HG03066 (cell line): Measurements from ENCODE around the gene DCXR.

ENCODE experiments used
- ATAC-seq: cut with Tn5 transposase; IDR thresholded peaks from one replicate; pipeline ENCODE4 v1.9.1; 2021; ENCODE audit warnings: low read depth; ENCODE audit not compliant: unreplicated experiment

The DCXR gene

DNA sequence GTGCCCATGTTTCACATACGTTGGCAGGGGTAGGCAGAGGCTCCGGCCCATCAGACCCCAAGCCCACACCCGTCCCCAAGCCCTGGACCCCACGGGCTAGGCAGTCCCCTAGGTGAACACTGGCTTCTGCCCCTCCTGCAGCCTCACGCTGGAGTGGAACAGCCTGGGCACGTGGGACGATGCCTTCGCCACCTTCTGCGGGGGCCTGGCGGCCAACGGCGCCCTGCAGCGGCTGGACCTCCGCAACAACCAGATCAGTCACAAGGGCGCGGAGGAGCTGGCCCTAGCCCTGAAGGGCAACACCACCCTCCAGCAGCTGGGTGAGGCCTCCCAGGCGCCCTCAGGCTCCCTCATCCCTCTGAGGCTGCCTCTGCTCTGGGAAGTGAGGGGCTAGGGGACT is 12.6 kb downstream of the DCXR start:
- no peak for ATAC-seq

DNA sequence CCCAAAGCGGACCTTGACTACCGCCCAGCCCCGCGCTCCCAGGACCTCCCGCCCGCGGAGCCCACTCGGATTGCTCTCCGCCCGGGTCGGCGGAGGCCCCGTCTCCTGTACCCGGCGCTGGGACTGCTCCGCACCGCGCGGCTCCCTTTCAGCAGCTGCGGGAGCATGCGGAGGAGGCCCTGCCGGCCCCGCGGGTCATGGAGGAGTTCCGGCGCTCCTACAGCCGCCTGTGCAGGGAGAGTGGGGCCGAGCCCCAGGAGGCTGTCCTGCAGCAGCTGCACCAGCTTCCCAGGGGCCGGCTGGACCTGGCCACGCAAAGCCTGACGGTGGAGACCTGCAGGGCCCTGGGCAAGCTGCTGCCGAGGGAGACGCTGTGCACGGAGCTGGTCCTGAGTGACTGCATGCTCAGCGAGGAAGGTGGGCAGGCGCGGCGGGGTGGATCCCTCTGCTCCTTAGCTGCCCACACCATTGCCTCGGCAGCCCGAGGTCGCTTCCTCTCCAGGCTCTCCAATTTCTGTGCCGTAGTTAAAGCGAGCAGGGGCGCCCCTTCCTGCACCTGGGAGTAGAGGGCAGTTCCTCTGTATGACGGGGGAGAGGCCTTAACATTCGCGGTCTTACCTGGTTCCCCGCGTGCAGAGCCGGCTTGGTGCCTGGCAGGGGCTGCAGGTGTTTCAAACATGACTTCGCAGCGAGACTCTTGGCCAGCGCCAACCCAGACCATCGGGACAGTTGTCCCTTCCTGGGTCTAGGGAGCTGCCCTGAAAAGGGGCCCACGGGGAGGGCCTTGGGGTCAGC is 13.9 kb downstream of the DCXR start:
- no peak for ATAC-seq

DNA sequence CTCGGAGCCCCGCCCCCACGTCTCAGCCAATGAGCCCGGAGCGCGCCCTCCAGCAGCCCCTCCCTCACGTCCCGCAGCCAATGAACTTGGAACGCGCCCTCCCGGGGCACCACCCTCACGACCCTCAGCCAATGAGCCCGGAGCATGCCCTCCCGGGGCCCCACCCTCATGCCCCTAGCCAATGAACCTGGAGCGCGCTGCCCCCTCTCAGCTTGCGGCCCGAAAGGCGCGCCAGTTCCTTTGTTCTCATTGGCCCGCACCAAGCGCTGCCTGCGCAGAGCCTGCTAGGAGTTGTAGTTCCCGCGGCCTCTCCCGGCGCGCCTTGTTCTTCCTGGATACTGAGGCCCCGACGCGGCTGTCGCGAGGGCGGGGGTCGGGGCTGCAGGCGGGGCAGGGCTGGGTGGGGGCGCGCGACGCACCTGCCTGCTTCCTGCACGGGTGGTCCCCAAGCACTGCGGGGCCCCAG is 14.5 kb downstream of the DCXR start, which contains the start of gene LRRC45:
TSS of gene LRRC45 (plus strand) at position 325 of the 466 bp plus-strand sequence. CDS start 339 bp downstream, outside the sequence.
- ATAC-seq, result peak; percentile 85

DNA sequence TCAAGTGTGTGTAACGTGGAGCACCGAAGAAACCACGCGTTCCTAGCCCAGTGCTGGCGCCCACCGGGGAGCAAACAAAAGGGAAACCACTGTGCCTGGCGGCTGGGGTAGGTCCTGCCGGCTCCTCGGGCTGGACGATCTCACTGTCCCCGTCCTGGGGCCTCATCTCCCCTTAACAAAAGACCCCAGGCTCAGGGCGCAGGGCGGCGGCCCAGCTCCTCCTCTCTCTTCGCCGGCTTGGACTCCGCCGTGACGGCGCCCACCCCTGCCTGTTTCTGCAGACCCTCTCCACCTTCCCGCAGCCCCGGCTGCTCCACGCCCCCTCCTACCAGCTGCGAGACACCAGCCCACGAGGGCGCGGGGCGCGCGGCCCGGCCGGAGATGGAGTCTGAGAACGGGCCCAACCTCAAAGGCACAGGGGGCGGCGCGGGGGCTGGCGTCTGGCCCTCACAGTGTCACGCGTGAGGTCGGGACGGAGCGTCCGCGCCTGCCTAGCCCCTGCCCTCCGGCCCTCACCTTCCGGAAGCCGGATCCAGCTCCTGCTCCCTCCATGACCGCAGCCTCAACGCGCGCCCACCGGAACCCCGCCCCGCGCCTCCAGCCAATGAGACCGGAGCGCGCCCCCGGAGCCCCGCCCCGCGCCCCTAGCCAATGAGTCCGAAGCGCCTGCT is 15.1 kb downstream of the DCXR start, which contains the start of gene CENPX:
TSS of gene CENPX (minus strand) at position 569 of the 671 bp plus-strand sequence. CDS start at position 552, 17 bp downstream.
- no peak for ATAC-seq

DNA sequence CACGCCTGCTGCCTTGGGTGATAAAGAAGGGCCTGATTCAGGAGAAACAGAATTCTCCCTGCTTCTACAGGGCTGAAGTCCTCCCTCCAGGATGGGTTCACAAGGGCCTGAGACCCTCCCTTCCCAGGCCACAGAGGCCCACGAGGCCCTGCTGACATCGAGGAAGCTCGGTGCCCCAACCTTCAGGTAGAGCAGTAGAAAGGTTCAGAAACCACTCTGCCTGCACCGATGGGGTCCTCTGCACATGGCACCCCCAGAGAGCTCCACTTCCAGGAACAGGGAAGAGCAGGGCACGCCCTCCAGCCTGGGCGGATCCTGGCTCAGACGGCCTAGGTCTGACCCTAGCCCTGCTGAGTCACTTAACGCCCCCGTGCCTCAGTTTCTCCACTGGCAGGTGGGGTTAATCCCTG is 15.6 kb downstream of the DCXR start:
- no peak for ATAC-seq

DNA sequence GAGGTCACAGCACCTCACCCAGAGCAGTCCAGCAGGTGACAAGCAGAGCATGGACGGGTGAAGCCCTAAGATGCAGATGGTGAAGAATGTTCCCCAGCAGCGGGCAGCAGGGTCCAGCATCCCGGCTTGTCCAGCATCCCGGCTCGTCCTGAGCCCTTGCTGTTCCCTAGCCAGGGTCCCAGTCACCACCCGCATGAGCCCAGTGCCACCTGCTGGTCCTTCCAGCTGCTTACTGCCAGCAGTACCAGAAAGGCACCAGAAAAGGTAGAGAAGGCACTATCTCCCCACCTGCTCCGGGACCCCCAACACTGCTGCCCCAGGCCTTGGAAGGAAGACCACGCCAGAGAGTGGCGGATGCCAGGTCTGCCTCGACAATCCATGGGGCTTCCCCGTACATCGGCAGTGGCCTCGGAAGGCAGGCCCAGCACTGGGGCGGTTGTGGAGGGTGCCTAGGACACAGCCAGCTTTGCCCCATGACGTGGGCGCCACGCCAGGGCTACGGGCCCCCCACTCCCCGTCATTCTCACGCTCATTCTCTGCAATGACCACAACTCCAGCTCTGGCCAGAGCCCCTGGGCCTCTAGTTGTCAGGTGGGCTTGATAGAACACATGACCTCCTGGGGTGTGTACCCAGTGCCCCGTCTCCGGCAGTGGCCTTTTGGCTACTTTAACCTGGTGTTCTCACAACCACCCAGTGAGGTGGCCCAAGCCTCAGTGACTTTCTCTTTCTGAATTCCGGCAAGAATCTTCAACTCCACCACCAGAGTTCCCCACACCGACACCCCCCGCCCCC is 16.2 kb downstream of the DCXR start:
- ATAC-seq, result no peak

DNA sequence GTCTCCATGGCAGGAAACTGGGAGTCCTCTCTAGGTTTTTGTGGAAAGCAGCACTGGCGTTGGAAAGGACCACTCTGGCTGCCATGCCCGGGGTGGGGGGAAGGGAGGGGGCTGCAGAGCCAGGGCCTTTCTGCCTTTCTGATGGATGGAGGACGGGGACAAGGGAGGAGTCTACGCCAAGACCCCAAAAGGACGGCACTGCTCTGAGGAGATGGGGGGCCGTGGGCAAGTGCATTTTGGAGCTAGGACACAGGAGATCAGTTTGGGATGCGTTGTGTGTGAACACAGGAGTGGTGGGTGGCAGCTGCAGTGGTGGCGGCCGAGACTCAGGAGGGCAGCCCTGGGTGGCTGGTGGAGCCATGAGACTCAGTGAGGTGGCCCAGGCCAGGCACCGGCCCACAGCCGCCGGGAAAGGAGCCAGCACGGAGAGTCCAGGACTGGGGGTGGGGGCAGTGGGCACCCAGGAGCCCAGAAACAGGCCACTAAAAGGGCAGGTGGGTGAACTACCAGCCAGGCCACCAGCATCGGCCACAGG is 16.9 kb downstream of the DCXR start:
- no peak for ATAC-seq

DNA sequence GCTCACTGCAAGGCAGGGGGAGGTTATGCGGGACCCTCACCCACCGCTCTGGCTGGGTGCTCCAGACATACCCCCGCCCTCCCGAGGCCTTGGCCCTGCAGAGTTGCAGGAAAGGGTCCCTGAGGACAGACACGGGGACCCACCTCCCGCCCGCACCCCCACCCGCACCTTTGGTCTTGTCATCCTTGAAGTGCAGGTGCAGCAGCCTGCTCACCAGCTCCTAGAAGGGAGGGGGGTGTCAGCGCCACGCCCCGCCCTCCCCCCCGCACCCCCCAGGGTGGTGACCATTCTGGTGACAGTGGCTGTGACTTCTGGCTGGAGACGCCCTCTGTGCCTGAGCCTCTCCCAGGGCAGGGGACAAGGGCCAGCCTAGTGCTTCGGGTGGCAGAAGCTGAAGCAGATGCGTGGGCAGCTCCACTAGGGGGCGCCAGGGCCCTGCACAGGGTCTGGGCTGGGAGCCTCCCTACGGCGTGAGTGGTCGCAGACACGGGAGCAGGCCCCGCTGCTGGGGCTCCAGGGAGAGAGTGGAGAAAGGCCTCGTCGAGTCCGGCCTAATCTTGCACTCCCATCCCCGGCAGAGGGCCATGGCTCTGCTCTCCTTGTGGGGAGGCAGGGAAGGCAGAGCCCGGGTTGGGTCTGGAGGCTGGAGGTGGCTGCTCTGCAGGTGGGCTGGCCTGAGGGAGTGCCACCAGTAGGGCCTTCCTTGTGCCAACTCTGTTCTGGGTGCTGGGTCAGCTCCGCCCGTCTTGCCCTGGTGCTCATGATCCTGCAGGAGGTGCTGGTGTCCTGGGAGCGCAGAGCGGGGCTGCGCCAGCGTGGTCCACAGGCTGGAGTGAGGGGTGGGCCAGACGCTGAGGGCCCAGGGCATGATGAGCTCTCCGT is 17.6 kb downstream of the DCXR start:
- ATAC-seq, result no peak

DNA sequence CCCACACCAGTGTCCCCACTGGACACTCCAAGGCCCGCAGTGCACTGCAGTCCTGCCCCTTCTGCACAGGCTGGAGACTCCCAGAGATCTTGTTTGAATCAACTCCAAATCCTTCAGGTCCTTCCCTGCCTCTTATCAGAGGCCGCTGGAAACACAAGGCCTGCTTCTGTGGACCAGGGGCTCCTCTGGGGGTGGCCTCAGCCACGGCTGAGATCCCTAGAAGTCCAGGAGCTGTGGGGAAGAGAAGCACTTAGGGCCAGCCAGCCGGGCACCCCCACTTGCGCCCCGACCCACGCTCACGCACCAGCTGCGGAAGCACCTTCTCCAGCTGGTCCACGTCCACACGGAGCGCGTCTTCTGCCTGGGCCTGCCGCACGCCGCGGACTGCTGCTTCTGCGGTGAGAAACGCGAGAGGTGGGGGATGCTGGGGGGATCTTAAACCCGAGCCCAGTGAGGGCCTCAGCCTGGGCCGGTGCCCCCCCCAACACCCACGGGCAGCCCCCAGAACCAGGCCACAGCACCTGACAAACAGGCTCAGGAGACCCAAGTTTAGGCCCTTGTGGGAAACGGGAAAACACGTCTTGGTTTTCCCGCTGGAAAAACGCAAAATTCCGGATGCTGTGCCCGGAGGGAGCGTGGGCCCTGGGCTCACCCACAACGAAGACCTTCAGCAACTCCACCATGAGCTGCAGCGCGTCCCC is 18.4 kb downstream of the DCXR start:
- no peak for ATAC-seq

DNA sequence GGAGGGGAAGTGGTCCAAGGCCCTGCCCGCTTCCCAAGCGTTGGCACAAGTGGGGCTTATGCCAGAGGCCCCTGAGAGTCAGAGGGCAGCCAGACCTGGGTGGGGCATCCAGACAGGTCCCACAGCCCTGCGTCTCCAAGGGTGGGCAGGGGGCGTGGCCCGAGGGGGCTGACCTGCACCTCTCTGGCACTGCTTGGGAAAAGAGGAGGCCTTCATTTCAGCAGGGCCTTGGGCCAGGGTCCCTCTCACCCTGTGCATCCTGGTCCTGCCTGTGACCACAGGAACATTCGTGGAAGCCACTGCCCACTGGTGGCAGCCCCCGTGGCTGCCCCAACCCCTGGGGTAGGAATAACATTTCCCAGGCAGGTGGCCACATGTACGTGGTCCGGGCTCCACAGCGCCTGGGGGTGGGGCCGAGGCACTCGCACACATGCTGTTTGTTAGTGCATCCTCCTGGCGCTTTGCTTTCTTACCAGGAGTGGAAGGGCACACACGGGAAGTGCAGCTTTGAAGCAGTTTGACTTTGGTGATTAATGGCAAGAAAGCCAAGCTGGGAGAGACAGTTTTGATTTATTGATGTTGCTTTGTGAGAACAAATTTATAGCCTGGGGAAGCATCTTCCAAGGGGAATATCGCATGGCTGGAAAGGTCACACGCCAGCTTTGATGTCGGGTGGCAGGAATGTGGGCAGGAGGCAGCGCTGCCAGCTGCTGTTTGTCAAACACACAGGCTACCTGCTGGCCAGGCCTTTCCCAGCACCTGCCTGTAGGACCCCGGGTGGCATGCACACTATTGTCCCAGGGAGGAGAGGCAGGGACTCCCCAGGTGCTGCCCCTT is 19.1 kb downstream of the DCXR start:
- ATAC-seq, result no peak

DNA sequence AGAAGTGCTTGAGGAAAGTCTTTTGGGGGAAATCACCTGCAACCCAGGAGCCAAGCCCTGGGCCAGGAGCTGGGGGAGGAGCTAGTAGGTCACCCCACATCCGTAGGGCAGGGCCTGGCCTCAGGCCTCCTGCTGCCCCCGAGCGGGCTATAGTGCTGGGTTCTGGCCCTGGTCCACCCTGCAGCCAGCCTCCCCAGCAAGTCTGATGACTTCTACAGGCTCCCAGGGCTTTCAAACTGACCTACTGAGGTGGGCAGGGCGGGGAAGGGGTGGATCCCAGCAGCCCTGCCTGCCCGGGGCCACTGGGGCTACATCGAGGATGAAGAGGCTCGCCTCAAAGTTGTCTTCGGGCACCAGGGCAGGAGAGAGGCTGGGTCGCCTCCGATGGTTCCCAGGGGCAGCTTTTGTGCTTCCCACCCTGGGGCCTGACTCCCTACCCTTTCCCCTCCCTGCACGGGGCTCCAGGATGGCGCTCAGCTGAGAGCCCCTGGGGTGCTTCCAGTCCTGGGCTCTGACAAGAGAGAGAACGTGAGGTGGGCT is 19.8 kb downstream of the DCXR start:
- ATAC-seq, result no peak

DNA sequence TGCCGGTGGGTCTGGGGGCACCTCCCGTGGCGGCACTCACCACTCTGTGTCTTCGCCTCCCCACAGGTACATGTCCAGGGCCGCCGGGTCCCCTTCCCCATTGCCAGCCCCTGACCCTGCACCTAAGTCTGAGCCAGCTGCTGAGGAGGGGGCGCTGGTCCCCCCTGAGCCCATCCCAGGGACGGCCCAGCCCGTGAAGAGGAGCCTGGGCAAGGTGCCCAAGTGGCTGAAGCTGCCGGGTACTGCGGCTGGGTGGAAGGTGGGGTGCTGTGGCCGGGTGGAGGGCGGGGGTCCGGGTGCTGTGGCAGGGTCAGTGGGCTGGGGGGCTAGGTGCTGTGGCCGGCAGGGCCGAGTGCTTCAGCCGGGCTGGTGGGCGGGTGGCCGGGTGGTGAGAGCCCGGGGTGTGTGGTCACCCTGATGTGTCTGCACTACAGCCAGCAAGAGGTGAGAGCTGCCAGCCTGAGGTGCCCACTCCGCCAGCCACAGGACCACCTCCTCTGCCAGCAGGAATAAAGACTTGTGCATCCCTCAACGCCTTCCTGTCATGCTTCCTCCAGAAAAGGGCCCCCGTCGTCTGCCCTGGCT is 20.5 kb downstream of the DCXR start:
- no peak for ATAC-seq

DNA sequence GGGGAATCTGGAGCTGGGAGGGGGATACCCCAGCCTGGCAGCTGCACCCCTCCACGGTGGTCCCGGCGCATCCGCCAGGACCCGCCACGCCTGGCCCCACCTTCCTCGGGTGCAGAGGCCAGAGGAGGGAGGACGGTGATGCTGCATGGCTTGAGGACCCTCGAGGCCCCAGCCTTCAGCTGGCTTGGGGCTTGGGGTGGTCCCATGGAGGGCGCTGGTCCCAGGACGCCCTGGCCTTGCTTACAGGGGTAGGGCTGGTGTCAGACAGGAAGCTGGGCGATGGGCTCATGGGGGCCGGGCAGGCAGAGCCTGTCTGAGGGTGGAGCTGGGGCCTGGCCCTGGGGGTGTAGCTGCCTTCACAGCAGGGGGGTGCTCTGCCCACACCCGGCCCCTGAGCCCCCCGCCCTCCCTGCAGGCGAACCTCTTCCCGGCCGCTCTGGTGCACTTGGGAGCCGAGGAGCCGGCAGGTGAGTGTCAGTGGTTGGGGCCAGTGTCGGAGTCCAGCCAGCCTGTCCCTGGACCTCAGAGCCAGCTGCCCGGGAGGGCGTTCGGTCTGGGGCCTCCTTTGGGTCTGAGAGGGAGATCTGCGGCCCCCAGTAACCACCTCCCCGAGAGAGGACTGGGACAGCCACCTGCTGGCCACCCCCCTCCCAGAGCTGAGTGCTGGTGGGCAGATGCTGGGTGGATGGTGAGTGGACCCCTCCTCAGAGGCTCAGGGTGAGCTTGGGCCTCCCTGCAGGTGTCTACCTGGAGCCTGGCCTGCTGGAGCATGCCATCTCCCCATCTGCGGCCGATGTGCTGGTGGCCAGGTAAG is 21.2 kb downstream of the DCXR start:
- ATAC-seq, result no peak

DNA sequence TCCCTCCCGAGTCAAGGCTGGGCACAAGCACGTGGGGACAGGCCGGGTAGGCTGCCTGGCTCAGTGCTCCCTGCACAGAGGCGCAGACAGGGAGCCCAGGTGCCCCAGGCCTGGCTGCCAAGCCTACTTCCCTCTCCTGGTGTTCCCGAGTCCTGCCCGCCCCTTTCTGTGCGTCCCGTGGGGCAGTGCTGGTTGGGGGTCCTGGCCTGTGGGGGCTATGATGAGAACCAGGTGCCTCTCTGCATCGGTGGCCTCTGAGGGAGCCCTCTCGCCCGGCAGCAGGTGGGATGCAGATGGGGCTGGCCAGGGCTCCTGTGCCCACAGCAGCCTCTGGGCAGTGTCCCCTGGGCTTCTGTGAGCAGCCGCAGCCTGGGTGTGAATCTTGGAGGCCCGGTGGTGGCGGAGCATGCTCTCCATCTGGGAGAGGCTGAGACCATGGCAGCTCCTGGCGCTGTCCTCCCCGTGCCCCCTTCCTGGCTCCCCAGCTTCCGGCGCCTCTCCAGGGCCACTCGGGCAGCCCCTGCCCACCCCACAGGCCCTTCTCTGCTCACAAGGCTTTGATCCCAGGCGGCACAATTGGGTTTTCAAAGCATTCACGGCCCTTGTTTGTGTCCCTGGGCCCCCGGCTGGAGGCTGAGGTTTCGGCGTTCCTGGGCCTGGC is 22.1 kb downstream of the DCXR start:
- no peak for ATAC-seq

DNA sequence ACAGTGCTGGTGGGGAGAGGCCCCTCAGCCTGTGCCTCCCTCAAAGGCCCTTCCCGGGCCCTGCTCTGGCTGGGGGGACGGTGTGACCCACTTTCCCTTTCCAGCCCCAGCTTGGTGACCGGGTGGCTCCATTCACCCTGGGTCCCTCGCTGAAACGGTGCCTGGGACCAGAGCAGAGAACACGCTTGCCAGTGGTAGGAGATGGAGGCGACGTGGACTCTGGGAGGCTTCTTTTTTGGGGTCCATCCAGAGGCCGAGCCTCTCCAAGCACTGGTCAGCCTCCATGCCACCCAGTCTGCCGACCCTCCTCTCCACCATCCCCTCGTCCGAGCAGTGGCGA is 22.6 kb downstream of the DCXR start:
- no peak for ATAC-seq

DNA sequence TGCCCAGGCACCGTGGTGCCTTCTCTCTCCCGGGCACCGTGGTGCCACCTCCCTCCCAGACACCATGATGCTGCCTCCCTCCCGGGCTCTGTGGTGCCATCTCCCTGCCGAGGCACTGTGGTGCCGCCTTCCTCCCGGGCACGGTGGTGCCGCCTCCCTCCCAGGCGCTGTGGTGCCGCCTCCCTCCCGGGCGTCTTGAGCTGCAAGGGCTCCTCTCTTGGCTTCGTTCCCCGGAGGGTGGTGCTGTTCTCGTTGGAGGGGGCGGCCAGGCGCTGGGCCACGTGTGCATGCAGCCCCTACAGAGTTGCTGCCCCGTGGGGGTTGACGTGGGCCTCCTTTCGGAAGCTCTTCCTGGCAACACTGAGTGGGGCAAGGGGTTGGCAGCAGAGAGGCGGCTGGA is 23.1 kb downstream of the DCXR start:
- no peak for ATAC-seq
